Heart left ventricle (tissue), 16 donors: ENCODE results near the gene ABTB2. TPM values are rescaled to one million over a fixed set of nuclear protein-coding genes. Genes with fewer than 3 reads are reported as not detected.

Experiments used
- ATAC-seq, 4 donors: fragments of 200-7000 bp; cut with Tn5 transposase; one replicate each; pipeline ENCODE4 v1.9.1; 2020 to 2022; ENCODE audit warnings: moderate library complexity in 4 of 4, mild to moderate bottlenecking in 3 of 4, moderate number of reproducible peaks in 1 of 4
- DNase-seq, 5 donors: peaks; one replicate each; pipeline ENCODE4 v3.0.0-alpha.2; 2020
- H3K27ac ChIP-seq, 12 donors: fragments of 200-600 bp; sonication (generic) in 4 of 12; one replicate each; pipeline versions ENCODE4 v1.5.0 to v1.8.0; 2016 to 2022; ENCODE audit warnings: mild to moderate bottlenecking in 2 of 12
- H3K27me3 ChIP-seq, 9 donors: fragments of 200-600 bp; sonication (generic) in 2 of 9; one replicate each; pipeline versions ENCODE4 v1.5.1 to v1.8.0; 2016 to 2022; ENCODE audit warnings: mild to moderate bottlenecking in 3 of 9
- H3K36me3 ChIP-seq, 9 donors: fragments of 200-600 bp; sonication (generic) in 2 of 9; one replicate each; pipeline versions ENCODE4 v1.5.0 to v1.8.0; 2018 to 2022; ENCODE audit warnings: mild to moderate bottlenecking in 2 of 9
- H3K4me1 ChIP-seq, 12 donors: fragments of 200-600 bp; sonication (generic) in 4 of 12; one replicate each; pipeline versions ENCODE4 v1.5.0 to v1.8.0; 2016 to 2022; ENCODE audit warnings: mild to moderate bottlenecking in 3 of 12
- H3K4me3 ChIP-seq, 12 donors: fragments of 200-600 bp; sonication (generic) in 4 of 12; one replicate each; pipeline versions ENCODE4 v1.5.0 to v1.8.0; 2017 to 2022; ENCODE audit warnings: mild to moderate bottlenecking in 9 of 12, moderate library complexity in 4 of 12
- H3K9me3 ChIP-seq, 12 donors: fragments of 200-600 bp; sonication (generic) in 4 of 12; one replicate each; pipeline versions ENCODE4 v1.5.0 to v1.8.0; 2016 to 2022; ENCODE audit warnings: mild to moderate bottlenecking in 1 of 12
- CTCF ChIP-seq, 12 donors: fragments of 200-600 bp; sonication (generic) in 4 of 12; IDR thresholded peaks; one replicate each; pipeline versions ENCODE4 v1.5.0 to v1.8.0; 2018 to 2022; ENCODE audit warnings: antibody characterized with exemption in 12 of 12, mild to moderate bottlenecking in 5 of 12
- POLR2A ChIP-seq, 2 donors: fragments of 450-650 bp; IDR thresholded peaks; one replicate each; pipeline ENCODE4 v1.6.1; 2017; ENCODE audit warnings: antibody characterized with exemption in 2 of 2, mild to moderate bottlenecking in 2 of 2, moderate library complexity in 2 of 2
- WGBS, 4 donors: extraction: QIAGEN DNeasy Blood & Tissue Kit in 2 of 4; methylation state at CpG; one replicate each; pipeline versions ENCODE4 v1.1.5 to v1.1.7; 2013 to 2018; 5-methylcytosine and 5-hydroxymethylcytosine counted together
- intact Hi-C, 10 donors: fragments of 100-400 bp; cut with DNase I; formaldehyde crosslinking; loops; one replicate each; pipeline versions ENCODE4 v1.11.1 to v1.14.2; 2022
- polyA plus RNA-seq, 2 donors: library from polyadenylated mRNA; stranded (reverse); fragments of 200-250 nt; gene quantifications; one replicate each; pipeline ENCODE4 v1.2.3, GENCODE V29; 2013
- total RNA-seq, 9 donors: library from RNA; depleted of rRNA in 2 of 9; stranded (reverse); fragments of >200 nt in 2 of 9; fragmentation: NEBNext Ultra II Directional in 3 of 9; extraction: Animal tissue kit (Norgen Biotek cat#: 25700) in 3 of 9; gene quantifications; one replicate each; pipeline versions ENCODE4 v1.1.0 to v1.2.4, GENCODE V29; 2016 to 2023
- donor health status: ischemic (EF 13 %, LVEDD 7.1; RV severe dilation, severe dysfunction).
- donor health status: healthy with polysubstance abuse.
- donor health status: DM: no; HTN: yes; CAD: no.
- donor health status: DM: no; HTN: no; CAD: no.
- donor health status: ischemic (EF 25% LVEDD 6.9; RV normal size, moderate dysfunction).
- donor health status: ischemic (EF 25% LVEDD 5.7; RV mildly dilated, moderate dysfunction).
- donor health status: healthy.
- donor health status: DM: yes; HTN: yes; CAD: no.
- donor health status: ischemic (EF 35%, LVEDD 5.7; RV mildly dilated, moderate dysfunction).
- donor health status: nonischemic (EF 11% LVEDD 7.7; RV severe dilation, severe dysfunction).
- donor health status: DM: yes; HTN: yes; CAD: no.
- donor health status: PGD.
- donor health status: ischemic (EF 29% LVEDD 5.4; RV normal size, mild dysfunction).
- donor health status: nonischemic (EF 23%, LVEDD 6.1; RV moderate dilation, normal function).

Gene ABTB2
- total and polyA plus RNA-seq, 11 donors, result 3.3 to 27.1 (median 12.5) TPM

GRCh38 chr11:34189191-34189590 lies 168.6 kb downstream of the ABTB2 start:
- intact Hi-C loops, result no loop called here
- 82 to 87% (median 86%) methylated on average over 9 of the region's 9 CpGs for WGBS, 4 donors

DNA sequence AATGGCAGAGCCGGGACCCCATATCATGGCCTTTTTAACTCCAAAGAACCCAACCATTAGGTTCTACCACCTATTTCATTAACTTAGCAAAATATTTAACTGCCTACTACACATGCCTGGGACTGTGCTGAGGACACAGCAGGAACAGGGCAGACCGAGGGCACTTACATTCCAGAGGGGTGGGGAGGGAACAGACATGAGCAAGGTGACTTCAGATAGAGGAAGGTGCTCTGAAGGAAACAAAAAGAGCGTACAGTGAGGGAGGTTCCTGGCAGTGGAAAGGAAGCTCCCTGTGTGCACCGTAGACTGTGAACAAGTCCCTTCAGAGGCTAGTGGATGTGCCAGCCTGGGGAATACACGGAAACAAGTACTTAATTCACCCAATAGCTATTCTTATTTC lies 169.6 kb downstream of the ABTB2 start:
- H3K4me1 ChIP-seq, result peaks cover 0 to 33% (median 21%) of the 10 kb centered on the region in 12 donors
- 67 to 76% (median 72%) methylated on average over 5 of the region's 5 CpGs for WGBS, 4 donors
- no peak for ATAC-seq
- no peak overlapping the region for H3K4me3 ChIP-seq
- no peaks in the 10 kb centered on the region for H3K36me3 ChIP-seq
- intact Hi-C loops, result no loop called here
- H3K9me3 ChIP-seq, result no peaks in the 10 kb centered on the region
- no peaks in the 10 kb centered on the region for H3K27me3 ChIP-seq
- TF ChIP-seq CTCF (IDR thresholded peaks at IDR 0.05) (no peak), POLR2A (IDR thresholded peaks at IDR 0.05) (no peak)
- no peak overlapping the region for H3K27ac ChIP-seq
- no peak for DNase-seq

More at GRCh38 chr11:34189191-34189590, 168.6 kb downstream of the ABTB2 start:
- H3K9me3 ChIP-seq, result no peaks in the 10 kb centered on the region
- H3K4me3 ChIP-seq, result no peak overlapping the region
- no peaks in the 10 kb centered on the region for H3K27me3 ChIP-seq
- no peak for ATAC-seq
- no peaks in the 10 kb centered on the region for H3K36me3 ChIP-seq
- TF ChIP-seq POLR2A (IDR thresholded peaks at IDR 0.05), result no peak
- TF ChIP-seq CTCF (IDR thresholded peaks at IDR 0.05), result no peak
- H3K27ac ChIP-seq, result no peak overlapping the region
- DNase-seq, result no peak
- H3K4me1 ChIP-seq, result peaks cover 0 to 42% (median 25%) of the 10 kb centered on the region in 12 donors

DNA sequence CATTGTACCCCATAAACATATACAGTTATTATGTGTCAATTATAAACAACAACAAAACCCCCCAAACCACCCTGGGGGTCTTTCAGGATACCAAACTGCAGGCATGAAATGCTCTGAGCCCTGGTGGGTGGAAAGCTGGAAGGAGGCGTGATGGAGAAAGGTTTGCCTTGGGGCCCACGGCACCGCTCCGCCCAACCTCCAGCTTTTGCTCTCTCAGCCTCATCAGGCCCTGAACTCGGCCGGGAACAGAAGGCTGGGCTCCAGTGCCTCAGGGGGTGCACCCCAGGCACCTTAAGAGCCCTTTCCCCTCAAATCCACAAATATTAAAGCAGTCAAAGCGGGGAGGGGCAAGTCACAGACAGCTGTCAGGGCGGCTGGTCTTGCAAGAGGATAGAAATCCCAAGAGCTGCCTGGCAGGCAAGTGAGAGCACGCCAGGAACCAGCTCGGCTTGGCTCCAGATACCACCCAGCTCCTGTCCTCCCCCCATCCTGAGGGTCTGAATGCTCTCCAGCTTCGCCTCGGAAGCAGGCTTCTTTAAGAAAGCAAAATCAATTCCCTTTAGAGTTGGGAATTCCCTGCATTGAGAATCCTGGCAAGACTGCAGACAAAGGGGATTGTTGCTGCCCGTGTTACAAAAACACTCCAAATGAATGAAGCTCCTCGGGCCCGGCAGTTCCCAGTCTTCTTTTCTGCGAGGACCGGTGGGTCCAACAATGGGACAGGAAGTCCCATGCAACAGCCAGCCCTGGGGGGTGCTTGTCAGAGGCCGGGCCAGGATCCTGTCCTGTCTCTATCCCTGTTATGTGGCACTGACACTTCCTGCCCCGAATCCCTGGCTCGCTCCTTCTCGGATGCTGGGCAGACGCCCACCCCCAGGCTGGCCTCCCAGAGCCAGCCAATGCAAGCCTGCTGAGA lies 171.6 kb downstream of the ABTB2 start:
- WGBS, 4 donors, result 52 to 65% (median 60%) methylated on average over 18 to 22 of the region's 22 CpGs
- peak in 3 of 4 donors; percentile 17 to 25 (median 25) for ATAC-seq
- no peak for TF ChIP-seq CTCF (IDR thresholded peaks at IDR 0.05)
- no peak for TF ChIP-seq POLR2A (IDR thresholded peaks at IDR 0.05)

GRCh38 chr11:34184505-34185015 lies 173.2 kb downstream of the ABTB2 start:
- Histone ChIP-seq H3K27me3 (no peaks in the 10 kb centered on the region), H3K4me1 (peaks cover 0 to 29% (median 11%) of the 10 kb centered on the region in 12 donors), H3K36me3 (no peaks in the 10 kb centered on the region), H3K9me3 (no peaks in the 10 kb centered on the region), H3K27ac (no peak overlapping the region), H3K4me3 (no peak overlapping the region)
- TF ChIP-seq POLR2A (IDR thresholded peaks at IDR 0.05), result no peak
- TF ChIP-seq CTCF (IDR thresholded peaks at IDR 0.05), result no peak
- no peak for DNase-seq
- no peak for ATAC-seq
- 90 to 93% (median 93%) methylated on average over 14 of the region's 14 CpGs for WGBS, 4 donors
- intact Hi-C loops, result no loop called here

More for the DNA sequence above, 171.6 kb downstream of the ABTB2 start:
- H3K4me1 ChIP-seq, result peaks cover 0 to 29% (median 11%) of the 10 kb centered on the region in 12 donors
- intact Hi-C loops, result no loop called here
- no peak for DNase-seq
- H3K9me3 ChIP-seq, result no peaks in the 10 kb centered on the region
- no peak overlapping the region for H3K4me3 ChIP-seq
- H3K36me3 ChIP-seq, result no peaks in the 10 kb centered on the region
- no peak overlapping the region for H3K27ac ChIP-seq
- H3K27me3 ChIP-seq, result no peaks in the 10 kb centered on the region
